Subcutaneous adipose tissue (tissue), 4 donors: ENCODE measurements around the gene MROH9. TPM values are rescaled to one million over a fixed set of nuclear protein-coding genes. Genes with fewer than 3 reads are reported as not detected.

Experiments used
- CTCF ChIP-seq: fragments of 450-650 bp; IDR thresholded peaks from one replicate; pipeline ENCODE4 v1.5.1; 2016; ENCODE audit warnings: low read depth, mild to moderate bottlenecking, control low read depth, antibody characterized with exemption, moderate library complexity
- small RNA-seq: library from RNA; depleted of rRNA; stranded (forward); fragments of <200 nt; gene quantifications from one replicate; pipeline ENCODE3, GENCODE V24; 2016
- total RNA-seq, 4 donors: library from RNA; depleted of rRNA; stranded (reverse); fragments of >200 nt; gene quantifications; one replicate each; pipeline ENCODE4 v1.1.0, GENCODE V29; 2016

MROH9 gene
- total RNA-seq, 4 donors from 2014 or later: not detected

- TF ChIP-seq CTCF: no peak
Measured at GRCh38 chr1:171109966-171110365, 174.6 kb downstream of the MROH9 start.

- TF ChIP-seq CTCF: no peak
Measured at GRCh38 chr1:171110621-171111326, 175.4 kb downstream of the MROH9 start.

- no peak for TF ChIP-seq CTCF
Measured at GRCh38 chr1:171112119-171112518, 176.8 kb downstream of the MROH9 start.

DNA sequence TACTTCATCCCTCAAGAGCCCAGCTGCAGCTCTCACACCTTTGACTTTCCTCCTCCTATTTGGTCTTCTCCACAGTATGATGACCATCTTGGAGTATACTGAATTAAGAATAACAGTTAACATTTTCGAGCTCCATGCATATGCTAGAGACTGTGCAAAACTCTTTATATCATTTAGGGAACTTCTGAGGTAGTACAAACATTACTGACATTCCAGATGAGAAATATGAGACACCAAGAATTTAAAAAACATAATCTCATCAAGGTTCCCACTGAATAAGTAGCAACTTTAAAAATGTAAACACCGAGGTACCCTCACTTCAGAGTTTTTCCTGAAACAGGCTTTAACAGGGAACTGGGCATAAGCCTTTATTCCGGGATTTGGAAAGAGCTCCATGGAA, 178.0 kb downstream of the MROH9 start:
- no peak for TF ChIP-seq CTCF

Small RNA genes lying within 50 kb of the gene (small RNA-seq; reads per million reads assigned to genes)
- not detected for gene MIR1295A

Other genes starting within 250 kb of the MROH9 start
- 10 to 100 TPM; 10.4 to 35.2 (median 27.7) TPM for gene FMO3, start 155.4 kb downstream of the MROH9 start, total RNA-seq
- gene FMO2, start 249.8 kb downstream of the MROH9 start, total RNA-seq: 100 to 1,000 TPM in 1 of 4 donors, 10 to 100 TPM in 3; 58.5 to 158 (median 88.3) TPM